ENCODE data around the gene HNF4A.

HNF4A gene

GRCh38 chr20:44413575-44414345 is 58.3 kb downstream of the HNF4A start:
- ChIA-PET CTCF (no interaction called here), POLR2A (no interaction called here)
- no peak for DNase-seq (ENCODE audit: extremely low spot score)
- no peak for TF ChIP-seq CTBP1 (IDR thresholded peaks at IDR 0.05; ENCODE audit: borderline replicate concordance)
- no peak for TF ChIP-seq FOXA1 (IDR thresholded peaks at IDR 0.05)
- TF ChIP-seq SP1 (IDR thresholded peaks at IDR 0.05), result no peak
- TF ChIP-seq LEF1 (IDR thresholded peaks at IDR 0.05; ENCODE audit: borderline replicate concordance), result no peak
- TF ChIP-seq ELF4 (IDR thresholded peaks at IDR 0.05), result no peak
- no peak for TF ChIP-seq L3MBTL2 (conservative IDR thresholded peaks at IDR 0.05)
- no peak for TF ChIP-seq FOXK2 (IDR thresholded peaks at IDR 0.05)
- no peak for TF ChIP-seq NFRKB (IDR thresholded peaks at IDR 0.05)
- TF ChIP-seq ARNT (IDR thresholded peaks at IDR 0.05), result no peak
- TF ChIP-seq, protein P1, sequence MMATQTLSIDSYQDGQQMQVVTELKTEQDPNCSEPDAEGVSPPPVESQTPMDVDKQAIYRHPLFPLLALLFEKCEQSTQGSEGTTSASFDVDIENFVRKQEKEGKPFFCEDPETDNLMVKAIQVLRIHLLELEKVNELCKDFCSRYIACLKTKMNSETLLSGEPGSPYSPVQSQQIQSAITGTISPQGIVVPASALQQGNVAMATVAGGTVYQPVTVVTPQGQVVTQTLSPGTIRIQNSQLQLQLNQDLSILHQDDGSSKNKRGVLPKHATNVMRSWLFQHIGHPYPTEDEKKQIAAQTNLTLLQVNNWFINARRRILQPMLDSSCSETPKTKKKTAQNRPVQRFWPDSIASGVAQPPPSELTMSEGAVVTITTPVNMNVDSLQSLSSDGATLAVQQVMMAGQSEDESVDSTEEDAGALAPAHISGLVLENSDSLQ (IDR thresholded peaks at IDR 0.05), result no peak
- no peak for TF ChIP-seq FOXM1 (IDR thresholded peaks at IDR 0.05; ENCODE audit: borderline replicate concordance)

- ChIA-PET POLR2A (no interaction called here), CTCF (no interaction called here)
- DNase-seq (ENCODE audit: extremely low spot score), result no peak
- TF ChIP-seq ZNF384 (IDR thresholded peaks at IDR 0.05), result no peak
- no peak for TF ChIP-seq HDGF (IDR thresholded peaks at IDR 0.05; ENCODE audit: borderline replicate concordance)
- TF ChIP-seq SUZ12 (IDR thresholded peaks at IDR 0.05), result no peak
- TF ChIP-seq BHLHE40 (IDR thresholded peaks at IDR 0.05; ENCODE audit: borderline replicate concordance), result no peak
- no peak for TF ChIP-seq CTBP1 (IDR thresholded peaks at IDR 0.05; ENCODE audit: borderline replicate concordance)
- TF ChIP-seq FOXM1 (IDR thresholded peaks at IDR 0.05; ENCODE audit: borderline replicate concordance), result no peak
- TF ChIP-seq, protein P1 (IDR thresholded peaks at IDR 0.05), result no peak
- no peak for TF ChIP-seq FOXA1 (IDR thresholded peaks at IDR 0.05)
- no peak for TF ChIP-seq LEF1 (IDR thresholded peaks at IDR 0.05; ENCODE audit: borderline replicate concordance)
- no peak for TF ChIP-seq NFRKB (IDR thresholded peaks at IDR 0.05)
- TF ChIP-seq FOXK2 (IDR thresholded peaks at IDR 0.05), result no peak
Measured at GRCh38 chr20:44414346-44414714, 58.8 kb downstream of the HNF4A start.

DNA sequence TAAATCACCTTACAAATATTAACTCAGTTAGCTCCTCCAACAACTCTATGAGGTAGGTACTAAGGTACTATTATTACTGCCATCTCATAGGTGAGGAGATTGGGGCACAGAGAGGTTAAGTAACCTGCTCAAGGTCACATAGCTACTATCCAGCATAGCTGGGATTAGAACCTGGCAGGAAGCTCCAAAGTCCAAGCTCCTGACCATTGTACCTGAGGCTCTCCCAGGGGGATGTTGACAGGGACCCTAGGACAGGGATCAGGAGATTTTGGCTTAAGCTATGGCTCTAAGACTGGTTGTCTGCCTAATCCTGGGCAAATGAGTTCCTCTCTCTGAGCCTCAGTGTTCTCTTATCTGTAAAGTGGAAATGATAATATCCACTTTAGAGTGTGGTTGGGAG is 59.3 kb downstream of the HNF4A start:
- DNase-seq (ENCODE audit: extremely low spot score), result no peak
- no peak for TF ChIP-seq HDGF (IDR thresholded peaks at IDR 0.05; ENCODE audit: borderline replicate concordance)
- CTCF ChIA-PET, result no interaction called here
- POLR2A ChIA-PET, result no interaction called here

DNA sequence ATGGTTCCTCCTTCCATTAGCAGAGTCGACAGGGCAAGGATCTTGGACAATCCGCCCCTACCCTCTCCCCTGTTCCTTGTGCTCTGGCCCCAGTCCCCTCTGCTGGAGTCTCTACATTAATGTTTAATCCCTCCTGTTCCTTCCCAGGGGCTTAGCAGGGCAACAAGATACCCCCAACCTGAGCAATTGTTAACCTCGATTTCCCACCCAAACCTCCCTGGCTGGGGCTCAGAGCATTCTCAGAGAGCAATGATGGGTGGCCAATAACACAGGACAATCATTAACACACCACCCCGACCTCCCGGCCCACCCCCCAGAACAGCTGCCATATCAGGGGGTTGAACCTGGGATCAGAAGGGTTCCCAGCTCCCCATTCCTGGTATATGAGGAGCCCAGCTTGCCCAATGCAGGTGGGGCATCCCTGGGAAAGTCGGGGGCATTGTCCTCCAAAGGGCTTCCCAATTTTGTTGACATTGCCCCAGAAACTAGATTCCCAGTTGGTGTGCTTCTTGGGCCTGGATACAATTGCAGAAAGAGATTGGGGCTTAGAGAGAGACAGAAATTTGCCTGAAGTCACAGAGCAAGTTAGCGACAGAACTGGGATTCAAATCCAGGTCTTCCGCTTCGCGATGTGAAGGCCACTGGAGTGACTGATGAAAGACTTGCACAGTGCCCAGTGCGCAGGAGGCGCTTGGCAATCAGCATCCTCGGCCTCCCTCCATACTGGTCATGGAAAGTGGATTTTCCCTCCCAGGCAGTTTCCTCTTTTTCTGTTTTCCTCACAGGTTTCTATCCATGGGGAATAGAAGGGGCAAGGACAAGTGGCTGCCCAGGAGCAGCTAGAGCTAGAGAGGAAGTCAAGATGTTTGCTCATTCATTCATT is 60.6 kb downstream of the HNF4A start:
- TF ChIP-seq SP1 (IDR thresholded peaks at IDR 0.05) (no peak), FOXA1 (IDR thresholded peaks at IDR 0.05) (no peak), ZNF384 (IDR thresholded peaks at IDR 0.05) (no peak), SUZ12 (IDR thresholded peaks at IDR 0.05) (no peak), ELF4 (IDR thresholded peaks at IDR 0.05) (no peak), TARDBP (IDR thresholded peaks at IDR 0.05) (no peak), FOXM1 (IDR thresholded peaks at IDR 0.05; ENCODE audit: borderline replicate concordance) (no peak), ARNT (IDR thresholded peaks at IDR 0.05) (no peak), FOXK2 (IDR thresholded peaks at IDR 0.05) (no peak), LEF1 (IDR thresholded peaks at IDR 0.05; ENCODE audit: borderline replicate concordance) (no peak), CTBP1 (IDR thresholded peaks at IDR 0.05; ENCODE audit: borderline replicate concordance) (no peak), L3MBTL2 (conservative IDR thresholded peaks at IDR 0.05) (no peak)
- TF ChIP-seq, protein P1 (IDR thresholded peaks at IDR 0.05), result no peak
- DNase-seq (ENCODE audit: extremely low spot score), result no peak
- ChIA-PET POLR2A (no interaction called here), CTCF (no interaction called here)

DNA sequence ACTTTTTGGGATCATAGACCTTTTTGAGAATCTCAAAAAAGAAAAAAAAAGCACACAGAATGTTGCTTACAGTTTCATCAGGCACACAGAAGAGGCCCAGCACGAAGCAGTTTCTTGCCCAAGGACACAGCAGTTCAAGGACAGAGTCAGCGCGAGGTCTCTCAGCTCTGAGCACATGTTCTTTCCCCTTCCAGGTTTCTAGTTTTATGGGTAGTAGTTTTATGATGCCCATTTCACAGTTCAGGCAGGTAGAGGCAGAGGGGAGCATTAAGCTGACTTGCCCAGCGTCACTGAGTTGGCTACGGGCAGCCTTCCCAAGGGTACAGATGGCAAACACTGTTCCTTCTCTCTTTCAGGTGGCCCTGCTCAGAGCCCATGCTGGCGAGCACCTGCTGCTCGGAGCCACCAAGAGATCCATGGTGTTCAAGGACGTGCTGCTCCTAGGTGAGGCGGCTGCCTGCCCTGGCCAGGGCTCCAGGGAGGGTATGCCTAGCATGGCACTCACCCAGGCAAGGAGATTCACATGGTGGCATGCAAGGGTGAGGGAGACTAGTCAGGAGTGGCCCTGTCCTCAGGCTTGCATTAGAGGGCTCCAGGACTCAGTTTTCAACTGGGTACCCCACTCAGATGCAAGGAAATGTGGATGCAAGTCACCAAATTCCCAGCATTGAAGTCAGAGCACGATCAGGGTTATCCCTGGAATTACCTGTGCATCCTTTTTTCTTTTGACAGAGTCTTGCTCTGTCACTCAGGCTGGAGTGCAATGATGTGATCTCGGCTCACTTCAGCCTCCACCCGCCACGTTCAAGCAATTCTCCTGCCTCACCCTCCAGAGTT is 62.8 kb downstream of the HNF4A start:
- no peak for DNase-seq (ENCODE audit: extremely low spot score)
- TF ChIP-seq SP1 (IDR thresholded peaks at IDR 0.05), result no peak
- no peak for TF ChIP-seq ZNF384 (IDR thresholded peaks at IDR 0.05)
- no peak for TF ChIP-seq FOXA1 (IDR thresholded peaks at IDR 0.05)
- TF ChIP-seq, protein P1 (IDR thresholded peaks at IDR 0.05), result no peak
- no peak for TF ChIP-seq CTBP1 (IDR thresholded peaks at IDR 0.05; ENCODE audit: borderline replicate concordance)
- no peak for TF ChIP-seq L3MBTL2 (conservative IDR thresholded peaks at IDR 0.05)
- no peak for TF ChIP-seq ELF4 (IDR thresholded peaks at IDR 0.05)
- ChIA-PET CTCF (no interaction called here), POLR2A (no interaction called here)
